Chondrocyte (in vitro differentiated cells): Measurements from ENCODE around the gene SSC4D. TPM values are rescaled to one million over a fixed set of nuclear protein-coding genes. Genes with fewer than 3 reads are reported as not detected.
"Not testable (repeated sequence)": the region's sequence is repeated elsewhere in the genome, so short reads cannot be mapped to it uniquely, and the experiment has no call there.

Experiments used
- DNase-seq: peaks from one replicate; pipeline ENCODE4 v3.0.0; 2021; ENCODE audit warnings: mixed read lengths, low spot score
- H3K27ac Mint-ChIP-seq: one replicate; pipeline ENCODE4 v1.8.0; 2021; ENCODE audit warnings: mild to moderate bottlenecking, moderate library complexity, mixed read lengths; ENCODE audit not compliant: unreplicated experiment
- H3K27me3 Mint-ChIP-seq: 2 replicates; pipeline ENCODE4 v1.8.0; 2021; ENCODE audit warnings: low read depth, mixed read lengths
- H3K36me3 Mint-ChIP-seq: 2 replicates; pipeline ENCODE4 v1.8.0; 2021; ENCODE audit warnings: low read depth, mixed read lengths
- H3K4me1 Mint-ChIP-seq: 2 replicates; pipeline ENCODE4 v1.8.0; 2021; ENCODE audit warnings: low read depth, mild to moderate bottlenecking, mixed read lengths
- H3K4me3 Mint-ChIP-seq: one replicate; pipeline ENCODE4 v1.8.0; 2021; ENCODE audit warnings: mild to moderate bottlenecking, moderate library complexity, mixed read lengths; ENCODE audit not compliant: unreplicated experiment
- H3K9me3 Mint-ChIP-seq: 2 replicates; pipeline ENCODE4 v1.8.0; 2021; ENCODE audit warnings: low read depth, mixed read lengths
- long read RNA-seq: library from polyadenylated mRNA; stranded (forward); transcript quantifications from one replicate; pipeline ENCODE4 v2.0.0, GENCODE V29; 2021
- total RNA-seq: library from RNA; stranded (reverse); gene quantifications from 3 replicates; pipeline ENCODE4 v1.2.1, GENCODE V29; 2021
- TF ChIP-seq, protein P1 (sequence below): fragments of 200-600 bp; sonication (generic); IDR thresholded peaks from 2 replicates; pipeline ENCODE4 v1.5.0; 2021; ENCODE audit warnings: antibody characterized with exemption, mild to moderate bottlenecking, moderate library complexity

Gene SSC4D
- total RNA-seq = 0.97 to 1.2 TPM (median 1.1 TPM) in 3 replicates
- long read RNA-seq, partial matches to known transcripts = 0 of 1 reads
- long read RNA-seq, other reads (novel, unspliced or antisense) = 1 of 1 reads

DNA sequence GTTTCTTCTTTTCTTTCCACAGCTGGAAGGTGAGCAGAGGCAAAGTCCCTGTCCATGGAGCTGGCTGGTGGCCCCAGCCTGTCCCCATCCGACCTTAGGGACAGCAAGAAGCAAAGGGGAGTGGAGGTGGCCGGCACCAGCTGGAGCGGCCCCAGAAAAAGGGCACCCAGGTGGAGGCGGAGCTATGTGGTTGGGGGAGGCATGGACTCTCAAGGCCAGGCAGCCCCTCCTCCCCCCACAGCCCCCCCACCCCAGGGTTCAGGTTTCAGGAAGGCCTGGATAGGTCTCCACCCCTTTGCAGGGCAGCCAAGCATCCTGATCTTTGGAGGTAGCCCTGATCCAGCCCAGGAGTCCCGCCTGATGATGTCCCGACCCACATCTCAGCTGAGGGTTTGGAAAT lies at the start of gene SSC4D:
TSS of gene SSC4D (minus strand) at position 161 of the 400 bp plus-strand sequence. CDS start 5,258 bp downstream, outside the sequence.
- Mint-ChIP-seq H3K27me3 (no peaks in the 10 kb centered on the region), H3K4me3 (no peak within 1 kb of the TSS), H3K27ac (no peak within 1 kb of the TSS), H3K36me3 (no peaks in the 10 kb centered on the region), H3K9me3 (no peaks in the 10 kb centered on the region), H3K4me1 (peaks cover 15% of the 10 kb centered on the region)
- TF ChIP-seq, protein P1, sequence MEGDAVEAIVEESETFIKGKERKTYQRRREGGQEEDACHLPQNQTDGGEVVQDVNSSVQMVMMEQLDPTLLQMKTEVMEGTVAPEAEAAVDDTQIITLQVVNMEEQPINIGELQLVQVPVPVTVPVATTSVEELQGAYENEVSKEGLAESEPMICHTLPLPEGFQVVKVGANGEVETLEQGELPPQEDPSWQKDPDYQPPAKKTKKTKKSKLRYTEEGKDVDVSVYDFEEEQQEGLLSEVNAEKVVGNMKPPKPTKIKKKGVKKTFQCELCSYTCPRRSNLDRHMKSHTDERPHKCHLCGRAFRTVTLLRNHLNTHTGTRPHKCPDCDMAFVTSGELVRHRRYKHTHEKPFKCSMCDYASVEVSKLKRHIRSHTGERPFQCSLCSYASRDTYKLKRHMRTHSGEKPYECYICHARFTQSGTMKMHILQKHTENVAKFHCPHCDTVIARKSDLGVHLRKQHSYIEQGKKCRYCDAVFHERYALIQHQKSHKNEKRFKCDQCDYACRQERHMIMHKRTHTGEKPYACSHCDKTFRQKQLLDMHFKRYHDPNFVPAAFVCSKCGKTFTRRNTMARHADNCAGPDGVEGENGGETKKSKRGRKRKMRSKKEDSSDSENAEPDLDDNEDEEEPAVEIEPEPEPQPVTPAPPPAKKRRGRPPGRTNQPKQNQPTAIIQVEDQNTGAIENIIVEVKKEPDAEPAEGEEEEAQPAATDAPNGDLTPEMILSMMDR = no peak
- DNase-seq = no peak

DNA sequence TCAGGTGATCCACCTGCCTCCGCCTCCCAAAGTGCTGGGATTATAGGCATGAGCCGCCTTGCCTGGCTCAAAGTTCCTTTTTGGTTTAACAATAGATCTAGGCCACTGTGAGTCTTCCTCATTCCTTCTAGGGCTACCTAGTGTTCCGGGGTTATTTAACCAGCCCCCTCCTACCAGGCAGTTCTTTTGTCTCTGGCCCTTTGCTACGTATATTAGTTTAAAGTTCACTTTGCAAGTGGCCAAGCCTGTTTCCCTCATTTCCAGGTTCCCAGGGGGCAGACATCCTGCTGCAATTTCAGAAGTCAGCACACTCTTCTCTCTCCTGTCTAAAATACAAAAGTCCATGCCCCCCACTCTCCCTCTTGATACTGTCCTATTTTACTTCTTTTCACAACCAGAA lies 49.0 kb upstream of the SSC4D start:
- not testable (repeated sequence) for H3K4me3 Mint-ChIP-seq, H3K27me3 Mint-ChIP-seq, H3K4me1 Mint-ChIP-seq, H3K36me3 Mint-ChIP-seq, H3K27ac Mint-ChIP-seq, DNase-seq, H3K9me3 Mint-ChIP-seq

DNA sequence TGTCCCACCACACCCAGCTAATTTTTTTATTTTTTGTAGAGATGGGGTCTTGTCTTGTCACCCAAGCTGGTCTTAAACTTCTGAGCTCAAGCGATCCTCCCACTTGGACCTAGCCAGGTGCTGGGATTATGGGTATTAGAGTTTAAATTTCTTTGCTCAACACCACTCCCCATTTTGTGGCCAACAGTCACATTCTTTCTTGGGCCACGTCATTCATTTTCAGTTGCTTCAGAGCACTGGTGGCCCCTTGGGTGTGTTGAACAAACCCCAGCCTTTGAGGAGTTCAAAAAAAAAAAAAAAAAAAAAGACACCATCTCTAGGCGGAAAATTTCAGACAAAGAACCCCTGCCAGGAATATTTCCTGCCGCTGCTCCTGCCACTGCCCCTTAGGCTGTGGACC lies 47.5 kb upstream of the SSC4D start:
- H3K36me3 Mint-ChIP-seq, H3K4me3 Mint-ChIP-seq, H3K27ac Mint-ChIP-seq, H3K9me3 Mint-ChIP-seq, H3K4me1 Mint-ChIP-seq, DNase-seq, H3K27me3 Mint-ChIP-seq: not testable (repeated sequence)

DNA sequence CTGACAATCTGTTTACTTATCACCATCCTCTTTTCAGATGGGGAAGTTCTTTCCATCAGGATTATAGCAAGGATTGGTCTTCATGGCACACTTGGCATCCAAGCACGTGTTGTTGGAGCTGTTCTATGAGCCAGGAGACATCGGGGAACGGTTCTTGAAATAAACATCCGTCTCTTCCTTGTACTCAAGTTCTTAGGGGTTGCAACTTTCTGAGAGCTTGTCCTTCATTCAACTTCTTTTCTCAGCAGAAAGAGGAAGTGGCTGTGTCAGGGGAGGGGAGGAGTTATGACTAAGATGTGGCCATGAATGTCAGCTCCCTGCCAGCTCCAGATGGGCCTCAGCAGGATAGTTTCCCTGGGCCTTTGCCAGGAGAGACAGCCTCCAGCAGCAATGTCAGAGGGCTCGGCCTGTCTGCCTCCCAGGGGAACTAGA lies 36.1 kb upstream of the SSC4D start:
- not testable (repeated sequence) for H3K36me3 Mint-ChIP-seq, H3K9me3 Mint-ChIP-seq, H3K27me3 Mint-ChIP-seq, H3K4me1 Mint-ChIP-seq, H3K4me3 Mint-ChIP-seq, DNase-seq
- peak overlapping the region; percentile 81 for H3K27ac Mint-ChIP-seq

DNA sequence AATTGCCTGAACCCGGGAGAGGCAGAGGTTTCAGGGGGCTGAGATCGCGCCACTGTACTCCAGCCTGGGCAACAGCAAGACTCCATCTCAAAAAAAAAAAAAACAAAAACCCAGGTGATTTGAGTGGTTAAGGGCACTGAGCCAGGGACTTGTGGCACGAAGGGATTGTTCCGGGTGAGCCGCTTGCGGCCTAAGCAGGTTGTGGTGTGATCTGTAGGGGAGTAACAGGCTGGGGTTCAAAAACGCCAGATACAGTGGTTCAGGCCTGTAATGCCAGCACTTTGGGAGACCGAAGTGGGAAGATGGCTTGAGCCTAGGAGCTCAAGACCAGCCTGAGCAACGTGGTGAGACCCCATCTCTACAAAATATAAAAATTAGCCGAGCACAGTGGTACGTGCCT lies 34.3 kb upstream of the SSC4D start:
- not testable (repeated sequence) for H3K4me3 Mint-ChIP-seq, H3K9me3 Mint-ChIP-seq, H3K27ac Mint-ChIP-seq, H3K27me3 Mint-ChIP-seq, H3K4me1 Mint-ChIP-seq, H3K36me3 Mint-ChIP-seq, DNase-seq

DNA sequence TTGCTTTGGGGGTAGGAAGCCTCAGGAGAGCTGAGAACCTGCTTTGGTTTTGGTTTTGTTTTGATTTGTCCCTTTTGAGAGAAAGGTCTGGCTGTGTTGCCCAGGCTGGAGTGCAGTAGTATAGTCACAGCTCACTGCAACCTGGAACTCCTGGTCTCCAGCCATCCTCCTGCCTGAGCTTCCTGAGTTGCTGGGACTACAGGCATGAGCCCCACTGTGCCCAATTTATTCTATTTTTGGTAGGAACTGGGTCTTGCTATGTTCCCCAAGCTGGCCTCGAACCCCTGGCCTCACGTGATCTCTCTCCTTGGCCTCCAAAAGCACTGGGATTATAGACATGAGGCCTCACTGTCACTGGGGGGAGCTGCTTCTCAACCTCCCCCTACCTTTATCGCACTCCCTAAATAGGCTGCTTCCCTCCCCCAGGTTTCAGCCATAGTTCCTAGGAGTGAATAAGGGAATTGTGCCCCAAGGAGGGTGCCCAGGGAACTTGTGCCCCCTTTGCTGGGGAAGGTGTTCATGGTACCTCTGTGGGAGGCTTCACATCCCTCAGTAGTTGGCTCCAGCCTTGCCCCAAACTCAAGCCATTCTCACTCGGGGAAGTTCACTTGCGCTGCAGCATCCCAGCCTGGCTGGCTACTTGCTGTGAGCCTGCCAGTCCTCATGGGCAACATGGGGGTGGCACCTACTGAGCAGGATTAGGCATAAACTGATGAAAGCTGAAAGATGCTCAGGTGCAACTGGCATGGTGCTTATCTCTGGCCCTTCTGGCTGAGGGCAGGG lies 33.4 kb upstream of the SSC4D start:
- not testable (repeated sequence) for H3K4me1 Mint-ChIP-seq, H3K27ac Mint-ChIP-seq, H3K36me3 Mint-ChIP-seq, DNase-seq, H3K4me3 Mint-ChIP-seq, H3K9me3 Mint-ChIP-seq, H3K27me3 Mint-ChIP-seq

DNA sequence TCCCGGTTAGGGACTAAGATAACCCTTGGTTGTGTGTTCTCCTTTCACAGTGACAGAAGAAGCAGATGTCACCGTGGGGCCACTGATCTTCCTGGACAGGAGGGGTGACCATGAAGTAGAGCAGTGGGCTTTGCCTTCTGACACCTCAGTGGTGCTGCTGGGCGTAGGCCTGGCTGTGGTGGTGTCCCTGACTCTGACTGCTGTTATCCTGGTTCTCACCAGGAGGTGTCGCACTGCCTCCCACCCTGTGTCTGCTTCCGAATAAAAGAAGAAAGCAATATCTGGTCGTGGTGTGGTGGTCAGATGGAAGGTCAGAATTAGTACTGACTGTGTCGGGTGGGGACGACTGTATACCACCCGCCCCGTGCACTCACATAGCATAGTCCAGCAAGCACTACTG lies 32.3 kb upstream of the SSC4D start:
- DNase-seq, H3K9me3 Mint-ChIP-seq, H3K27me3 Mint-ChIP-seq, H3K4me3 Mint-ChIP-seq, H3K4me1 Mint-ChIP-seq, H3K27ac Mint-ChIP-seq, H3K36me3 Mint-ChIP-seq: not testable (repeated sequence)

DNA sequence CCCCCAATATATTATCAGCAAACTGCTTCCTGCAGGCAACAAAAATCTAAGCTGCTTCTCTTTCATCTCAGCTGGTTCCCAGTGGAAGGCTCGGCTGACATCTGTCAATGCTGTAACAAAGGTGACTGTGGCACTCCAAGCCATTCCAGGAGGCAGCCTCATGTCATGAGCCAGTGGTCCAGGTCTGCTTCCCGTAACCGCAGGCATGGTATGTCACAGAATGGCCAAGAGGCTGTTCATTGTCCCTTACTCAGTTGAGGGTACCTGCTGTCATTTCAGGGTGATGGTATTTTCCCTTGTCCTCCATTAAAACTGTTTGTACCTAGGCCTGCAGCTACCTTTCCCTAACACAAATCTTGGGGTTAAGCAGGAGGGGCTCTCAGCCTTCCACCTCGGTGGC lies 30.9 kb upstream of the SSC4D start:
- not testable (repeated sequence) for H3K4me1 Mint-ChIP-seq

DNA sequence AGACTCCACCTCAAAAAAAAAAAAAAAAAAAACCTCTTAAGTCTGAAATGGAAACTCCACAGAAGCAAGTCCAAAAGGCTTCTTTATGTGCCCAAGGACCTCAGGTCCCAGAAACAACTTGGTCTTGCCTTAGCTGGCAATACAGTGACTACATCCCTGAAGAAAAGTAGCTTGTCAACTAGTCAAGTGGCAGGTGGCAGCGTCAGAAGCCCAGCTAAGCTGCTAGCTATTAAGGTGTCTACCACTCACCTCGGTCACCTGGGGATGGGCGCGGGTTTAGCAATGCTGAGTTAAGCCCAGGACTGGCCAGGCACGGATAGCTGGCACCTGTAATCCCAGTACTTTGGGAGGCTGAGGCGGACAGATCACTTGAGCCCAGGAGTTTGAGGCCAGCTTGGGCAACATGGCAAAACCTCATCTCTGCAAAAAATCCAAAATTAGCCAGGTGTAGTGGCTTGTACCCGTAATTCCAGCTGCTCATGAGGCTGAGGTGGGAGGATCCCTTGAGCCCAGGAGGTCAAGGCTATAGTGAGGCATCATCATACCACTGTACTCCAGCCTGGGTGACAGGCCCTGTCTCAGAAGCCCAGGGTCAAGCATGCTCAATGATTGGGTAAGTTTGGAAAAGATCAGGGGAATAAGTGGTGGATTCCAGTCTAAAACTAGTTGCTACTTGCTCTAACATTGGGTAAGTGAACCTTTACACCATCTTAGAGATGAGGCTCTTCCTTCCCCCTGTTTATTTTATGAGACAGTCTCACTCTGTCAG lies 29.8 kb upstream of the SSC4D start:
- not testable (repeated sequence) for H3K4me3 Mint-ChIP-seq, H3K4me1 Mint-ChIP-seq, DNase-seq, H3K36me3 Mint-ChIP-seq, H3K27me3 Mint-ChIP-seq, H3K27ac Mint-ChIP-seq, H3K9me3 Mint-ChIP-seq

More for the DNA sequence above, 30.9 kb upstream of the SSC4D start:
- not testable (repeated sequence) for H3K27me3 Mint-ChIP-seq, H3K36me3 Mint-ChIP-seq, H3K27ac Mint-ChIP-seq, H3K4me3 Mint-ChIP-seq, H3K9me3 Mint-ChIP-seq, DNase-seq
